Epithelial cell of proximal tubule (primary cell): ENCODE data around the gene FRMPD2. TPM values are rescaled to one million over a fixed set of nuclear protein-coding genes. Genes with fewer than 3 reads are reported as not detected.

Experiments used
- DNase-seq: peaks from one replicate; pipeline ENCODE4 v3.0.0-alpha.2; 2011; ENCODE audit warnings: low read depth
- H3K4me3 ChIP-seq: 2 replicates; pipeline ENCODE4 v1.5.1; 2011; ENCODE audit warnings: low read depth, mild to moderate bottlenecking, low read length
- total RNA-seq: library from RNA; depleted of rRNA; stranded (reverse); fragments of >200 nt; gene quantifications from 2 replicates; pipeline ENCODE4 v1.2.3, GENCODE V29; 2015
- TF ChIP-seq, protein P1 (sequence below): conservative IDR thresholded peaks from 2 replicates; pipeline ENCODE4 v1.5.1; 2012; ENCODE audit warnings: low read depth, mild to moderate bottlenecking, low read length

FRMPD2 gene
- total RNA-seq, 1 donor from 2014 or later: under 0.01 TPM

DNA sequence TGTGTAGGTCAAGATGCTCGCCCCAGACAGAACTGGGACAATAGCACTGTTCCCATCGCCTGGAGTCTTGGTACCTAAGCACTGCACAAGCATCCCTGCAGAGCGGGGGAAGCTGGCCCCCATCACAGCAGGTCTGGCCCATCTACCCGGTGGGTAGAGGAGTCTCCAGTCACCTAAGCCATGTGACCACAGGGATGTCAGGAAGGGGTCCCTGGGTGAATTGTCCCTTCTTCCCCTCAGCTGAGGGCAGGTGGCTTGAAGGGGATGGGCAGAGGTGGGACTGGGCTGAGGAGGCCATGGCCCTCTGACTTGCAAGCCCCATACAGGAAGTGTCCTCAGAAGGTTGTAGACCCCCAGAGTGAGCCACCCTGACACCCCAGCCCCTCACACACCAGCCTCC lies 39.7 kb downstream of the FRMPD2 start:
- TF ChIP-seq, protein P1, sequence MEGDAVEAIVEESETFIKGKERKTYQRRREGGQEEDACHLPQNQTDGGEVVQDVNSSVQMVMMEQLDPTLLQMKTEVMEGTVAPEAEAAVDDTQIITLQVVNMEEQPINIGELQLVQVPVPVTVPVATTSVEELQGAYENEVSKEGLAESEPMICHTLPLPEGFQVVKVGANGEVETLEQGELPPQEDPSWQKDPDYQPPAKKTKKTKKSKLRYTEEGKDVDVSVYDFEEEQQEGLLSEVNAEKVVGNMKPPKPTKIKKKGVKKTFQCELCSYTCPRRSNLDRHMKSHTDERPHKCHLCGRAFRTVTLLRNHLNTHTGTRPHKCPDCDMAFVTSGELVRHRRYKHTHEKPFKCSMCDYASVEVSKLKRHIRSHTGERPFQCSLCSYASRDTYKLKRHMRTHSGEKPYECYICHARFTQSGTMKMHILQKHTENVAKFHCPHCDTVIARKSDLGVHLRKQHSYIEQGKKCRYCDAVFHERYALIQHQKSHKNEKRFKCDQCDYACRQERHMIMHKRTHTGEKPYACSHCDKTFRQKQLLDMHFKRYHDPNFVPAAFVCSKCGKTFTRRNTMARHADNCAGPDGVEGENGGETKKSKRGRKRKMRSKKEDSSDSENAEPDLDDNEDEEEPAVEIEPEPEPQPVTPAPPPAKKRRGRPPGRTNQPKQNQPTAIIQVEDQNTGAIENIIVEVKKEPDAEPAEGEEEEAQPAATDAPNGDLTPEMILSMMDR: no peak
- no peak for DNase-seq
- H3K4me3 ChIP-seq: no peak overlapping the region

DNA sequence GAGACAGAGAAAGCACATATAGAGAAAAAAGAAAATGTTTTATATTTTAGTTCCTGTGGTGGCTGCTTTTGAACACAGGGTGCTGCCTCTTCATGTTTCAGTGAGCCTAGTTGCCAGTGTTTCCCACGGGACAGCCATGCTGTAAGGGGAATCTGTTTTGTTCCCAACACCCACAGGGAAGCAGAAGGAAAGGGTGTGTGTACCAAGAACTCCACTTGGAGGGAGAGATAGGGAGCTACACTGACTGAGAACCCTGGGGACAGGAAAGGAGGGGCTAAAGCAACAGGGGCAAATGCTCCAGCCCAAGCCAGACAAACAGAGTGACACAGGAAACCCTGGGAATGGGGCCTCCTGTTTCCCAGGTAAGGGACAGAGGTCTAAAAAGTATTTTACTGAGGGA lies 40.2 kb downstream of the FRMPD2 start:
- DNase-seq: no peak
- TF ChIP-seq, protein P1: no peak
- H3K4me3 ChIP-seq: no peak overlapping the region

DNA sequence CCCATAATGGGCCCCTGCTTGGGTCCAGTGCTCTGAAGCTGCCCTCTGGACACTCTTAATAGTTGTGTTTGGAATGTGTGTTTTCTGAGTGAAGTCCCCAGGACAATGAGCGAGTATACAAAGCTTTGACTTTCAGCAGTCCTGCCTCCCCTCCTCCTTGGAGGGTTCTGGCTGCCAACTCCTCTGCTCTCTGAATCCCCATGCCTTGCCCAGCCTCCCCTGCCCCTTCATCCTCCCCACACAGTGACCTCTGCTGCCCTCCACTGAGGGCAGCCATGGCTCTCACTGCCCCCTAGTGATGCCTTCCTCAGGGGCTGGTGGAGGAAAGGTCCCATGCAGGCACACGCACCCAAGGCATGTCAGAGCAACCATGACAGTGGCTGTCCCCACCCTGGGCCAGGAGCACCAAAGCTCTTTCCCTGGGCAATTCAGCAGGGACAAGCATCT lies 40.9 kb downstream of the FRMPD2 start:
- H3K4me3 ChIP-seq: no peak overlapping the region
- TF ChIP-seq, protein P1: peak; percentile 33
- no peak for DNase-seq

DNA sequence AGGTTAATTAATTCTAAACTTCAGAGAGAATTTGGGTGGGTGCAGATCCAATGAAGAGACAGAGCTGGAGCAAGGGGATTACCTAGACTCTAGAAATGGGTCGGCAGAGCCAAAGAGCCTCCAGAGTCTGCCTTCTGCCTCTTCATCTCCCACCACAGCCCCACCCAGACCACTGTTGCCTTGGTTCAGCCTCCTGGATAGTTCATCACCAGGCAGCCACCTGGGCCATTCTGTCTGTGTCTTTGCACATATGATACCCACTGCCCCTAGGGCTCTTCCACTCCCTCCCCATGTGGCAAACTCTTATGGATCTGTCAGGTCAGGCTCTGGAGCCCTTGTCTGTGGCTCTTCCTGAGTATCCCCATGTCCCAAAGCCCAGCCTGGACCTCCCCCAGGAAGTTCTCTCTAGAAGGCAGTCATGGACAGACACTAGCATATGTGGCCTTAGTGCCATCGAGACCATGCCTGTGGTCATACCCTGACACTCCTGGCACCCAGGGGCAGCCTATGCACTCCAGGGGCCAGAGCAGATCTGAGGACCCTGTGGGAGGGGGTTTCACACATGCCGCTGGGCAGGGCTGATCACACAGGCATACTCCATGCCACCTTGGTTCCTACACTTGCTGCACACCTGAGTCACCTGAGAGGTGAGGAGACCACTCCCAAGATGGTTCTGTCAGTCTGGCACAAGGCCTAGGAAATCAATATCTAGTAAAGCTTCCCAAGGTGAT lies 41.6 kb downstream of the FRMPD2 start:
- TF ChIP-seq, protein P1: no peak
- no peak for DNase-seq
- no peak overlapping the region for H3K4me3 ChIP-seq

DNA sequence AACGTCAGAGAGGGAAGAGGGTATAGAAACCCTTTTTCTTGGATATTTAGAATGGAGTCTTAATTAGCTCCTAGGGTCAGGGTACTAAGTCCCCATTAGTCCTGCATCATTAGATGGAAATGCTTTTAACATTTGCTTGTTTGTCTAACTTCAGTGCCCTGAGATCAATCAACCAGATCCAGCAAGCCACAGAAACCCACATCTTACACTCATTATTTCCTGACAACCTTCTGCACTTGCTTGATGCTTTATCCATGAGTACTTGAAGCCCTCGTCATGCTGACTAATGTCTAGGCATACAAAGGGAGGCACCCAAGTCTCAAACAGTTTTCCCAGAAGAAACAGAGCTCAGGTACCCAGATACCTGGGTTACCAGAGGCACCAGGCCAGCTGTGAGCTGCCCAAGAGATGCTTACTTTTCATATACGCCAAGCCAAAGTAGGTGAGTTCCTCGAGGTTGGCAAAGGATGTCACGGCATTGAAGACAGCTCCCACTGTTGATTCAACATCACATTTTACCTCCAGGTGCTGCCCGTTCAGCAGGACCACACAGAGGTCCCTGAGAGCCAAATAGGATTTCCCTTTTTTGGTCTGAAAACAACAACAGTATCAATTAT lies 42.7 kb downstream of the FRMPD2 start:
- no peak overlapping the region for H3K4me3 ChIP-seq
- DNase-seq: no peak
- TF ChIP-seq, protein P1: no peak

DNA sequence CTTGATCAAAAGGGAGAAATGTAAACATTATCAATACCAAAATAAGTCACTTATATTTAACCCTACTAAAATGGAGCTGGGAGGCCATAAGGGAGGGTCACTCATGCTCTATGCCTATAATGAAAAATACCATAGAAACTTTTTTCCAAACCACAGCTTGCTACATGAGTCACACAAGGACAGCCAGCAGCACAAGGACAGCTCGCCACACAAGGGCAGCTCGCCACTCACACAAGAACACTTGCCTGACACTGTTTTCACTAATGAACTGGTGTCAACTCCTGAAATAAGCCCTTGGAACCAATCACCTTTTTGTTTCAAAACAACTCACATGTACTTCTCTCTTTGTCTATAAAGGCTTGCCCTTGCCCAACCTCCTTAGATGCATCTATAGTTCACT lies 43.3 kb downstream of the FRMPD2 start:
- H3K4me3 ChIP-seq: no peak overlapping the region
- TF ChIP-seq, protein P1: no peak
- no peak for DNase-seq
